CD4-positive, alpha-beta T cell treated with Interleukin-4 for 1 hour (primary cell): ENCODE data around the gene ITFG2.

Experiments used
- DNase-seq, 2 donors: peaks; one replicate each; pipeline ENCODE4 v3.0.0-alpha.2; 2020 to 2022

The ITFG2 gene

GRCh38 chr12:2795291-2796186 is 16.9 kb upstream of the ITFG2 start:
- DNase-seq, result peak; percentile 52 to 72

GRCh38 chr12:2796187-2796666 is 16.2 kb upstream of the ITFG2 start:
- DNase-seq, result no peak

- DNase-seq, result no peak
Measured at GRCh38 chr12:2797721-2798418, 14.6 kb upstream of the ITFG2 start.

GRCh38 chr12:2800046-2800570 is 12.4 kb upstream of the ITFG2 start:
- no peak for DNase-seq

- no peak for DNase-seq
Measured at GRCh38 chr12:2801044-2801783, 11.3 kb upstream of the ITFG2 start.

GRCh38 chr12:2803635-2804392 is 8.7 kb upstream of the ITFG2 start:
- DNase-seq, result no peak

GRCh38 chr12:2804393-2805142 is 7.9 kb upstream of the ITFG2 start:
- DNase-seq, result no peak

- DNase-seq, result no peak
Measured at GRCh38 chr12:2805143-2805520, 7.3 kb upstream of the ITFG2 start.

- no peak for DNase-seq
Measured at GRCh38 chr12:2806700-2807099, 5.8 kb upstream of the ITFG2 start.

- no peak for DNase-seq
Measured at GRCh38 chr12:2811801-2812200, 667 bp upstream of the ITFG2 start.

- peak; percentile 49 to 61 for DNase-seq
Measured at GRCh38 chr12:2813214-2814185, 1.0 kb downstream of the ITFG2 start.

- DNase-seq, result no peak
Measured at GRCh38 chr12:2819810-2820209, 7.3 kb downstream of the ITFG2 start.

- no peak for DNase-seq
Measured at GRCh38 chr12:2820432-2820831, 8.0 kb downstream of the ITFG2 start.

GRCh38 chr12:2823483-2823882 is 11.0 kb downstream of the ITFG2 start:
- no peak for DNase-seq

GRCh38 chr12:2824541-2824940 is 12.1 kb downstream of the ITFG2 start:
- no peak for DNase-seq

GRCh38 chr12:2825132-2825531 is 12.7 kb downstream of the ITFG2 start:
- DNase-seq, result no peak

- no peak for DNase-seq
Measured at GRCh38 chr12:2826036-2826435, 13.6 kb downstream of the ITFG2 start.

GRCh38 chr12:2826721-2827515 is 14.4 kb downstream of the ITFG2 start:
- no peak for DNase-seq

GRCh38 chr12:2829275-2829674 is 16.8 kb downstream of the ITFG2 start:
- no peak for DNase-seq
